Nephron (organoid): ENCODE measurements around the gene UBE2H.

Experiments used
- H3K27ac Mint-ChIP-seq, 3 experiments: 2 replicates each; pipeline ENCODE4 v1.8.0; 2020; ENCODE audit warnings: mixed read lengths in 3 of 3, mild to moderate bottlenecking in 2 of 3, moderate library complexity in 1 of 3
- H3K27me3 Mint-ChIP-seq: 2 replicates; pipeline ENCODE4 v1.8.0; 2021; ENCODE audit warnings: low read depth, mild to moderate bottlenecking, moderate library complexity, mixed read lengths
- H3K36me3 Mint-ChIP-seq: 2 replicates; pipeline ENCODE4 v1.8.0; 2020; ENCODE audit warnings: low read depth, mixed read lengths
- H3K4me1 Mint-ChIP-seq: 2 replicates; pipeline ENCODE4 v1.8.0; 2020; ENCODE audit warnings: mixed read lengths
- H3K4me3 Mint-ChIP-seq, 3 experiments: 2 replicates each; pipeline ENCODE4 v1.8.0; 2020; ENCODE audit warnings: mild to moderate bottlenecking in 3 of 3, mixed read lengths in 3 of 3, moderate library complexity in 2 of 3
- H3K9me3 Mint-ChIP-seq: 2 replicates; pipeline ENCODE4 v1.8.0; 2020; ENCODE audit warnings: mixed read lengths
- CTCF ChIP-seq, 3 experiments: fragments of 200-600 bp; sonication (generic); IDR thresholded peaks; one replicate each; pipeline ENCODE4 v1.5.0; 2021; ENCODE audit warnings: antibody characterized with exemption in 3 of 3; ENCODE audit not compliant: unreplicated experiment in 3 of 3

UBE2H gene

GRCh38 chr7:129789000-129789399 lies 163.8 kb downstream of the UBE2H start:
- no peak for TF ChIP-seq CTCF (IDR thresholded peaks at IDR 0.05; ENCODE audit: unreplicated experiment in 3 of 3)
- Mint-ChIP-seq H3K4me1 (peaks cover 12% of the 10 kb centered on the region), H3K27ac (no peak overlapping the region), H3K36me3 (no peaks in the 10 kb centered on the region), H3K9me3 (no peaks in the 10 kb centered on the region), H3K27me3 (peaks cover 61% of the 10 kb centered on the region), H3K4me3 (no peak overlapping the region)

GRCh38 chr7:129786825-129787563 lies 165.8 kb downstream of the UBE2H start:
- H3K36me3 Mint-ChIP-seq, result no peaks in the 10 kb centered on the region
- no peak overlapping the region for H3K27ac Mint-ChIP-seq
- no peak for TF ChIP-seq CTCF (IDR thresholded peaks at IDR 0.05; ENCODE audit: unreplicated experiment in 3 of 3)
- no peaks in the 10 kb centered on the region for H3K9me3 Mint-ChIP-seq
- peaks cover 81% of the 10 kb centered on the region for H3K27me3 Mint-ChIP-seq
- peaks cover 26% of the 10 kb centered on the region for H3K4me1 Mint-ChIP-seq
- peak overlapping the region in 1 of 3 experiments; percentile 23 for H3K4me3 Mint-ChIP-seq

GRCh38 chr7:129785685-129786514 lies 166.9 kb downstream of the UBE2H start:
- TF ChIP-seq CTCF (IDR thresholded peaks at IDR 0.05; ENCODE audit: unreplicated experiment in 3 of 3), result no peak
- Mint-ChIP-seq H3K4me1 (peaks cover 32% of the 10 kb centered on the region), H3K27ac (no peak overlapping the region), H3K9me3 (no peaks in the 10 kb centered on the region), H3K4me3 (peak overlapping the region in 2 of 3 experiments; percentile 18 to 29), H3K36me3 (no peaks in the 10 kb centered on the region), H3K27me3 (peaks cover 92% of the 10 kb centered on the region)

- TF ChIP-seq CTCF (IDR thresholded peaks at IDR 0.05; ENCODE audit: unreplicated experiment in 3 of 3), result no peak
- H3K4me3 Mint-ChIP-seq, result peak overlapping the region in 2 of 3 experiments; percentile 18 to 29
- H3K27ac Mint-ChIP-seq, result no peak overlapping the region
- H3K4me1 Mint-ChIP-seq, result peaks cover 33% of the 10 kb centered on the region
- H3K9me3 Mint-ChIP-seq, result no peaks in the 10 kb centered on the region
- H3K36me3 Mint-ChIP-seq, result no peaks in the 10 kb centered on the region
- H3K27me3 Mint-ChIP-seq, result peaks cover 93% of the 10 kb centered on the region
Measured at GRCh38 chr7:129784783-129785684, 167.7 kb downstream of the UBE2H start.

GRCh38 chr7:129784437-129784782 lies 168.3 kb downstream of the UBE2H start:
- no peaks in the 10 kb centered on the region for H3K36me3 Mint-ChIP-seq
- H3K27me3 Mint-ChIP-seq, result peaks cover 86% of the 10 kb centered on the region
- no peak for TF ChIP-seq CTCF (IDR thresholded peaks at IDR 0.05; ENCODE audit: unreplicated experiment in 3 of 3)
- no peak overlapping the region for H3K4me3 Mint-ChIP-seq
- H3K9me3 Mint-ChIP-seq, result no peaks in the 10 kb centered on the region
- peaks cover 31% of the 10 kb centered on the region for H3K4me1 Mint-ChIP-seq
- no peak overlapping the region for H3K27ac Mint-ChIP-seq
